Endodermal cell (in vitro differentiated cells): ENCODE measurements around the gene CNTF. TPM values are rescaled to one million over a fixed set of nuclear protein-coding genes. Genes with fewer than 3 reads are reported as not detected.

ENCODE experiments used
- DNase-seq: peaks from one replicate; pipeline ENCODE4 v3.0.0-alpha.2; 2017
- H3K27ac ChIP-seq: 2 replicates; pipeline ENCODE4 v1.5.1; 2013; ENCODE audit warnings: mild to moderate bottlenecking, low read depth, low read length, moderate library complexity
- H3K27me3 ChIP-seq: 2 replicates; pipeline ENCODE4 v1.6.1; 2013; ENCODE audit warnings: mild to moderate bottlenecking, low read length, moderate library complexity; ENCODE audit not compliant: insufficient read depth, control insufficient read depth, poor library complexity, severe bottlenecking
- H3K36me3 ChIP-seq: 2 replicates; pipeline ENCODE4 v1.7.0; 2013; ENCODE audit warnings: mild to moderate bottlenecking, low read length, moderate library complexity; ENCODE audit not compliant: control insufficient read depth, insufficient read depth
- H3K4me1 ChIP-seq: one replicate; pipeline ENCODE4 v1.7.0; 2013; ENCODE audit warnings: low read length; ENCODE audit not compliant: control insufficient read depth, insufficient read depth
- H3K4me3 ChIP-seq: 2 replicates; pipeline ENCODE4 v1.5.1; 2013; ENCODE audit warnings: mild to moderate bottlenecking, low read length, moderate library complexity
- H3K9ac ChIP-seq: 2 replicates; pipeline ENCODE4 v1.6.1; 2013; ENCODE audit warnings: mild to moderate bottlenecking, low read length, moderate library complexity; ENCODE audit not compliant: poor library complexity, severe bottlenecking; ENCODE audit errors: extremely low read depth
- H3K9me3 ChIP-seq: 2 replicates; pipeline ENCODE4 v1.6.1; 2013; ENCODE audit warnings: mild to moderate bottlenecking, low read length, moderate library complexity; ENCODE audit not compliant: control insufficient read depth
- H3K27ac Mint-ChIP-seq: 2 replicates; pipeline ENCODE4 v1.8.0; 2020; ENCODE audit warnings: mixed read lengths
- H3K27me3 Mint-ChIP-seq: 2 replicates; pipeline ENCODE4 v1.8.0; 2021; ENCODE audit warnings: mild to moderate bottlenecking, mixed read lengths; ENCODE audit not compliant: insufficient read depth
- H3K36me3 Mint-ChIP-seq: 2 replicates; pipeline ENCODE4 v1.8.0; 2020; ENCODE audit warnings: low read depth, mixed read lengths
- H3K4me1 Mint-ChIP-seq: 2 replicates; pipeline ENCODE4 v1.8.0; 2020; ENCODE audit warnings: mixed read lengths
- H3K4me3 Mint-ChIP-seq: 2 replicates; pipeline ENCODE4 v1.8.0; 2020; ENCODE audit warnings: mild to moderate bottlenecking, moderate library complexity, mixed read lengths
- H3K9me3 Mint-ChIP-seq: 2 replicates; pipeline ENCODE4 v1.8.0; 2020; ENCODE audit warnings: mild to moderate bottlenecking, mixed read lengths
- WGBS, 2 experiments: methylation state at CpG; one replicate each; pipeline versions ENCODE4 v1.1.5 to v1.1.7; 2013; ENCODE audit warnings: missing lambda C conversion rate in 2 of 2, mixed read lengths in 1 of 2; ENCODE audit not compliant: insufficient coverage in 1 of 2, insufficient read length in 1 of 2; 5-methylcytosine and 5-hydroxymethylcytosine counted together
- total RNA-seq, 2 donors: library from RNA; stranded (reverse); fragmentation: NEBNext Ultra II Directional in 1 of 2; extraction: Animal tissue kit (Norgen Biotek cat#: 25700) in 1 of 2; gene quantifications; 2 replicates in 1 of 2; 3 replicates in 1 of 2; pipeline ENCODE4 v1.2.1, GENCODE V29; 2021
- TF ChIP-seq, protein P1 (sequence below): fragments of 200-600 bp; sonication (generic); conservative IDR thresholded peaks from 2 replicates; pipeline ENCODE4 v1.5.0; 2021; ENCODE audit warnings: antibody characterized with exemption, mild to moderate bottlenecking

CNTF gene
- total RNA-seq, 2 donors from 2014 or later = 1.7 to 3.7 TPM

DNA sequence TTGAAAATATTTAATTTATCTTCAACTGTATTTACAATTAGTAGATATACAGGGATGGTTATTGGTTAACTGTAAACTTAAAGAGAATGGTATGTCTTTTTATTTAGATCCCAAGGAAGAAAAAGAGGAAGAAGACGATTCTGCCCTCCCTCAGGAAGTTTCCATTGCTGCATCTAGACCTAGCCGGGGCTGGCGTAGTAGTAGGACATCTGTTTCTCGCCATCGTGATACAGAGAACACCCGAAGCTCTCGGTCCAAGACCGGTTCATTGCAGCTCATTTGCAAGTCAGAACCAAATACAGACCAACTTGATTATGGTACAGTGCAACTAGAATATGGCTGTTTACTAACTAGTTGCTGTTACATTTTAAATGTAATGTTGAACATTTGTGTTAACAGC is 12.7 kb upstream of the CNTF start:
- H3K9me3 ChIP-seq = no peaks in the 10 kb centered on the region
- no peak overlapping the region for H3K27ac ChIP-seq
- H3K27me3 Mint-ChIP-seq = no peaks in the 10 kb centered on the region
- no peak overlapping the region for H3K9ac ChIP-seq
- peaks cover 6% of the 10 kb centered on the region for H3K4me1 Mint-ChIP-seq
- H3K4me3 Mint-ChIP-seq = no peak overlapping the region
- no peaks in the 10 kb centered on the region for H3K9me3 Mint-ChIP-seq
- H3K36me3 Mint-ChIP-seq = peaks cover 43% of the 10 kb centered on the region
- H3K27ac Mint-ChIP-seq = no peak overlapping the region
- H3K27me3 ChIP-seq = no peaks in the 10 kb centered on the region
- peaks cover 52% of the 10 kb centered on the region for H3K36me3 ChIP-seq
- no peak for DNase-seq
- no peaks in the 10 kb centered on the region for H3K4me1 ChIP-seq
- TF ChIP-seq, protein P1, sequence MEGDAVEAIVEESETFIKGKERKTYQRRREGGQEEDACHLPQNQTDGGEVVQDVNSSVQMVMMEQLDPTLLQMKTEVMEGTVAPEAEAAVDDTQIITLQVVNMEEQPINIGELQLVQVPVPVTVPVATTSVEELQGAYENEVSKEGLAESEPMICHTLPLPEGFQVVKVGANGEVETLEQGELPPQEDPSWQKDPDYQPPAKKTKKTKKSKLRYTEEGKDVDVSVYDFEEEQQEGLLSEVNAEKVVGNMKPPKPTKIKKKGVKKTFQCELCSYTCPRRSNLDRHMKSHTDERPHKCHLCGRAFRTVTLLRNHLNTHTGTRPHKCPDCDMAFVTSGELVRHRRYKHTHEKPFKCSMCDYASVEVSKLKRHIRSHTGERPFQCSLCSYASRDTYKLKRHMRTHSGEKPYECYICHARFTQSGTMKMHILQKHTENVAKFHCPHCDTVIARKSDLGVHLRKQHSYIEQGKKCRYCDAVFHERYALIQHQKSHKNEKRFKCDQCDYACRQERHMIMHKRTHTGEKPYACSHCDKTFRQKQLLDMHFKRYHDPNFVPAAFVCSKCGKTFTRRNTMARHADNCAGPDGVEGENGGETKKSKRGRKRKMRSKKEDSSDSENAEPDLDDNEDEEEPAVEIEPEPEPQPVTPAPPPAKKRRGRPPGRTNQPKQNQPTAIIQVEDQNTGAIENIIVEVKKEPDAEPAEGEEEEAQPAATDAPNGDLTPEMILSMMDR = no peak
- no peak overlapping the region for H3K4me3 ChIP-seq
- 93 to 94% methylated on average over 8 of the region's 8 CpGs for WGBS, 2 experiments

DNA sequence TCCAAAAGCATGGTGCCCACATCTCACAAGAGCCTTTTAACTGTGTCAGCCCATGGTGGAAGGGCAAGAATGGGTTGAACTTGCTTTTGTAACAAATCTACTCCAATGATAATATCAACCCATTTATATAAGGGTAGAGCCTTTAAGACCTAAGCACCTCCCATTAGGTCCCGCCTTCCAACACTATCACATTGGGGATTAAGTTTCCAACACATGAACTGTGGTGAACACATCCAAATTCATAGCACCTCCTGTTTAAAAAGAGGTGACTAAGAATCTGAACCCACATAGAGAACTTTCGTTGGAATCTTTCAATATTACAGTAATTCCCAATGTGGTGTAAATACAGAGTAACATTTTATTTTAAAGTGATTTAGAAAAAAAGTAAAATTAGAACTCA is 9.2 kb upstream of the CNTF start:
- H3K36me3 Mint-ChIP-seq = peaks cover 71% of the 10 kb centered on the region
- WGBS, 2 experiments = 98% methylated on average over 2 of the region's 2 CpGs; no CpG with 5 or more reads in 1 of the 2 experiments
- no peaks in the 10 kb centered on the region for H3K9me3 Mint-ChIP-seq
- H3K9me3 ChIP-seq = no peaks in the 10 kb centered on the region
- H3K4me1 Mint-ChIP-seq = peaks cover 10% of the 10 kb centered on the region
- no peak overlapping the region for H3K27ac ChIP-seq
- peaks cover 84% of the 10 kb centered on the region for H3K36me3 ChIP-seq
- no peaks in the 10 kb centered on the region for H3K27me3 ChIP-seq
- H3K4me1 ChIP-seq = no peaks in the 10 kb centered on the region
- no peaks in the 10 kb centered on the region for H3K27me3 Mint-ChIP-seq
- TF ChIP-seq, protein P1 = no peak
- no peak overlapping the region for H3K4me3 Mint-ChIP-seq
- no peak overlapping the region for H3K4me3 ChIP-seq
- no peak for DNase-seq
- H3K9ac ChIP-seq = no peak overlapping the region
- H3K27ac Mint-ChIP-seq = no peak overlapping the region

DNA sequence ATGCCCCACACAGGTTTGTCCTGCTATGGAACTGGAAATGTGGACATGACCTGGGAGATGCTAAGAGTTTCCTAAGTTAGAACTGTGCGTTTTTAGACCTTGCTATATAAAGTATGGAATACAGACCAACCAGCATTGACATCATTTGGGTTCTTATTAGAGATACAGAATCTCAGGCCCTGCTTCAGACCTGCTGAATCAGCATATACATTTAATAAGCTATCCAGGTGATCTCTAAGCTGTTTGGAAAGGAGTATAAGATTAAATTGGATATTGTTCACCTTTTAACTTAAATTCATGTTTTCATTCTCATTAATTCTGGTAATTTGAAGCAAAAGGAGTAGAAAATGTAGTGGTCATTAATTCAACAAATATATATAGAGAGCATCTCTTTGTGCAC is 6.9 kb upstream of the CNTF start:
- peaks cover 97% of the 10 kb centered on the region for H3K36me3 ChIP-seq
- peaks cover 14% of the 10 kb centered on the region for H3K4me1 Mint-ChIP-seq

More for the DNA sequence above, 6.9 kb upstream of the CNTF start:
- Histone ChIP-seq H3K27me3 (no peaks in the 10 kb centered on the region), H3K9me3 (no peaks in the 10 kb centered on the region), H3K4me3 (no peak overlapping the region), H3K9ac (no peak overlapping the region), H3K27ac (no peak overlapping the region), H3K4me1 (no peaks in the 10 kb centered on the region)
- no peaks in the 10 kb centered on the region for H3K9me3 Mint-ChIP-seq
- H3K4me3 Mint-ChIP-seq = no peak overlapping the region
- no peak for DNase-seq
- TF ChIP-seq, protein P1 = no peak
- 100% methylated on average over 1 of the region's 1 CpG for WGBS, 2 experiments
- peaks cover 81% of the 10 kb centered on the region for H3K36me3 Mint-ChIP-seq
- H3K27me3 Mint-ChIP-seq = no peaks in the 10 kb centered on the region
- no peak overlapping the region for H3K27ac Mint-ChIP-seq
